A673 (cell line): Measurements from ENCODE around the gene ECE1. TPM values are rescaled to one million over a fixed set of nuclear protein-coding genes. Genes with fewer than 3 reads are reported as not detected.

ENCODE experiments used
- BruUV-seq: library from RNA; stranded (reverse); fragments of 400-500 nt; replicated peaks from 2 replicates; lab custom pipeline; 2021; lab: Mats Ljungman, UMichigan
- CTCF ChIA-PET: fragments of 300-600 bp; sonication (Branson Sonifier 250); formaldehyde crosslinking; loops from one replicate; lab custom pipeline; 2022; ENCODE audit warnings: antibody characterized with exemption; lab: Charles Lee
- POLR2A ChIA-PET: fragments of 300-600 bp; sonication (Branson Sonifier 250); formaldehyde crosslinking; loops from one replicate; lab custom pipeline; 2022; ENCODE audit warnings: antibody characterized with exemption; ENCODE audit not compliant: low non-redundant PET; lab: Charles Lee
- DNase-seq: peaks from one replicate; pipeline ENCODE4 v3.0.0-alpha.2; 2015; ENCODE audit warnings: low spot score
- H3K27ac ChIP-seq: fragments of 200-600 bp; sonication (generic); 2 replicates; pipeline ENCODE4 v1.5.1; 2016; ENCODE audit warnings: mixed run types, low read depth, mild to moderate bottlenecking, mixed read lengths, antibody characterized with exemption, low read length; ENCODE audit not compliant: poor library complexity, severe bottlenecking
- H3K27me3 ChIP-seq: fragments of 200-600 bp; sonication (generic); replicated peaks from 2 replicates; pipeline ENCODE4 v1.6.1; 2017; ENCODE audit warnings: mixed run types, low read depth, mild to moderate bottlenecking, mixed read lengths, antibody characterized with exemption, low read length; ENCODE audit not compliant: insufficient read depth, poor library complexity
- H3K36me3 ChIP-seq: fragments of 200-600 bp; sonication (generic); 2 replicates; pipeline ENCODE4 v1.6.1; 2016; ENCODE audit warnings: mixed run types, mild to moderate bottlenecking, mixed read lengths, antibody characterized with exemption, low read length; ENCODE audit not compliant: insufficient read depth, poor library complexity, severe bottlenecking
- H3K4me1 ChIP-seq: fragments of 200-600 bp; sonication (generic); 2 replicates; pipeline ENCODE4 v1.6.1; 2017; ENCODE audit warnings: mixed run types, mild to moderate bottlenecking, mixed read lengths, antibody characterized with exemption, low read length; ENCODE audit not compliant: insufficient read depth, poor library complexity, severe bottlenecking
- H3K4me3 ChIP-seq: fragments of 200-600 bp; sonication (generic); 2 replicates; pipeline ENCODE4 v1.5.1; 2016; ENCODE audit warnings: low read depth, mixed run types, mild to moderate bottlenecking, mixed read lengths, low read length; ENCODE audit not compliant: poor library complexity, severe bottlenecking
- H3K9me3 ChIP-seq: fragments of 200-600 bp; sonication (generic); 2 replicates; pipeline ENCODE4 v1.6.1; 2016; ENCODE audit warnings: mixed run types, low read depth, mild to moderate bottlenecking, mixed read lengths, antibody characterized with exemption, low read length; ENCODE audit not compliant: poor library complexity, severe bottlenecking
- CTCF ChIP-seq: fragments of 300-800, 200-600 bp; sonication (generic); conservative IDR thresholded peaks from 2 replicates; pipeline ENCODE4 v1.5.1; 2017; ENCODE audit warnings: low read depth, mild to moderate bottlenecking, antibody characterized with exemption, low read length, moderate library complexity, mixed read lengths
- EZH2 ChIP-seq: fragments of 200-600 bp; sonication (generic); IDR thresholded peaks from 2 replicates; pipeline ENCODE4 v1.6.1; 2017; ENCODE audit warnings: borderline replicate concordance, low read depth, mild to moderate bottlenecking, mixed read lengths, antibody characterized with exemption, low read length; ENCODE audit not compliant: poor library complexity, severe bottlenecking
- intact Hi-C: fragments of 100-400 bp; cut with micrococcal nuclease; formaldehyde crosslinking; loops from one replicate; pipeline ENCODE4 v1.10.0; 2022; ENCODE audit not compliant: unreplicated experiment
- total RNA-seq: library from RNA; stranded (reverse); gene quantifications from 2 replicates; pipeline ENCODE4 v1.2.3, GENCODE V29; 2021

ECE1 gene
- total RNA-seq, 1 experiment from 2014 or later, result 31.5 TPM

GRCh38 chr1:21175670-21176581, 114.3 kb downstream of the ECE1 start:
- POLR2A ChIA-PET, result no interaction called here
- Histone ChIP-seq H3K27me3 (no peaks in the 10 kb centered on the region), H3K4me3 (peak overlapping the region; percentile 83), H3K27ac (peak overlapping the region; percentile 73), H3K9me3 (no peaks in the 10 kb centered on the region), H3K36me3 (no peaks in the 10 kb centered on the region), H3K4me1 (peaks cover 19% of the 10 kb centered on the region)
- BruUV-seq, result no TSS peak
- no peak for TF ChIP-seq EZH2
- TF ChIP-seq CTCF, result no peak
- intact Hi-C loops, result no loop called here
- CTCF ChIA-PET, result no interaction called here
- DNase-seq, result peak; percentile 68

GRCh38 chr1:21175324-21175669, 115.0 kb downstream of the ECE1 start:
- POLR2A ChIA-PET, result no interaction called here
- H3K9me3 ChIP-seq, result no peaks in the 10 kb centered on the region
- peak overlapping the region; percentile 83 for H3K4me3 ChIP-seq
- TF ChIP-seq EZH2 (no peak), CTCF (no peak)
- no peak for DNase-seq
- peaks cover 19% of the 10 kb centered on the region for H3K4me1 ChIP-seq
- intact Hi-C loops, result no loop called here
- CTCF ChIA-PET, result no interaction called here
- H3K36me3 ChIP-seq, result peaks cover under 1% of the 10 kb centered on the region
- H3K27ac ChIP-seq, result peak overlapping the region; percentile 73
- BruUV-seq, result TSS peak; percentile 75
- no peaks in the 10 kb centered on the region for H3K27me3 ChIP-seq

- Histone ChIP-seq H3K9me3 (no peaks in the 10 kb centered on the region), H3K27me3 (no peaks in the 10 kb centered on the region), H3K4me1 (peaks cover 19% of the 10 kb centered on the region), H3K36me3 (peaks cover 6% of the 10 kb centered on the region), H3K4me3 (peak overlapping the region; percentile 83), H3K27ac (no peak overlapping the region)
- CTCF ChIA-PET, result no interaction called here
- no TSS peak for BruUV-seq
- TF ChIP-seq CTCF (no peak), EZH2 (no peak)
- intact Hi-C loops, result no loop called here
- no peak for DNase-seq
- POLR2A ChIA-PET, result no interaction called here
Measured at GRCh38 chr1:21174654-21175323, 115.5 kb downstream of the ECE1 start.
